ENCODE data around the gene SPOCK2.

SPOCK2 gene

GRCh38 chr10:72104472-72105097 lies 16.2 kb upstream of the SPOCK2 start:
- Histone ChIP-seq H3K9me2 (replicated peaks; ENCODE audit: insufficient read depth, low read length) (no peaks in the 10 kb centered on the region), H3K79me2 (ENCODE audit: insufficient read depth, low read length) (no peaks in the 10 kb centered on the region), H4K20me1 (ENCODE audit: low read depth, low read length) (no peaks in the 10 kb centered on the region), H3K9me3 (ENCODE audit: insufficient read depth, low read length) (no peaks in the 10 kb centered on the region), H3K9ac (ENCODE audit: low read length) (no peak overlapping the region), H3K36me3 (ENCODE audit: low read length) (no peaks in the 10 kb centered on the region), H3K4me2 (ENCODE audit: low read depth, low read length, poor library complexity, severe bottlenecking) (no peak overlapping the region), H2AFZ (ENCODE audit: low read depth, low read length, severe bottlenecking) (no peak overlapping the region), H3K4me3 (ENCODE audit: insufficient read depth, low read length, poor library complexity, severe bottlenecking) (no peak overlapping the region), H3K27me3 (ENCODE audit: low read length) (no peaks in the 10 kb centered on the region), H3F3A (ENCODE audit: insufficient read depth) (no peaks in the 10 kb centered on the region), H3K27ac (ENCODE audit: low read depth, low read length) (no peak overlapping the region)
- TF ChIP-seq, protein P1, sequence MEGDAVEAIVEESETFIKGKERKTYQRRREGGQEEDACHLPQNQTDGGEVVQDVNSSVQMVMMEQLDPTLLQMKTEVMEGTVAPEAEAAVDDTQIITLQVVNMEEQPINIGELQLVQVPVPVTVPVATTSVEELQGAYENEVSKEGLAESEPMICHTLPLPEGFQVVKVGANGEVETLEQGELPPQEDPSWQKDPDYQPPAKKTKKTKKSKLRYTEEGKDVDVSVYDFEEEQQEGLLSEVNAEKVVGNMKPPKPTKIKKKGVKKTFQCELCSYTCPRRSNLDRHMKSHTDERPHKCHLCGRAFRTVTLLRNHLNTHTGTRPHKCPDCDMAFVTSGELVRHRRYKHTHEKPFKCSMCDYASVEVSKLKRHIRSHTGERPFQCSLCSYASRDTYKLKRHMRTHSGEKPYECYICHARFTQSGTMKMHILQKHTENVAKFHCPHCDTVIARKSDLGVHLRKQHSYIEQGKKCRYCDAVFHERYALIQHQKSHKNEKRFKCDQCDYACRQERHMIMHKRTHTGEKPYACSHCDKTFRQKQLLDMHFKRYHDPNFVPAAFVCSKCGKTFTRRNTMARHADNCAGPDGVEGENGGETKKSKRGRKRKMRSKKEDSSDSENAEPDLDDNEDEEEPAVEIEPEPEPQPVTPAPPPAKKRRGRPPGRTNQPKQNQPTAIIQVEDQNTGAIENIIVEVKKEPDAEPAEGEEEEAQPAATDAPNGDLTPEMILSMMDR (IDR thresholded peaks at IDR 0.05; ENCODE audit: insufficient read depth, low read length, poor library complexity, severe bottlenecking) = no peak
- no peak for TF ChIP-seq EZH2phosphoT487 (conservative IDR thresholded peaks at IDR 0.05; ENCODE audit: low read length)

DNA sequence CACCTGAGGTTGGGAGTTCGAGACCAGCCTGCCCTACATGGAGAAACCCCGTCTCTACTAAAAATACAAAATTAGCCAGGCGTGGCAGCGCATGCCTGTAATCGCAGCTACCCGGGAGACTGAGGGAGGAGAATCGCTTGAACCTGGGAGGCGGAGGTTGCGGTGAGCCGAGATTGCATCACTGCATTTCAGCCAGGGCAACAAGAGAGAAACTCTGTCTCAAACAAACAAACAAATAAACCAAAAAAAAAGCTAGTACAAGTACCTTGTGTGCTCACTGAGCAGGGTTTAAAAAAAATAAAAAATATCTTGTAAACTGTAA lies 11.2 kb upstream of the SPOCK2 start:
- no peak overlapping the region for H3K9ac ChIP-seq (ENCODE audit: low read length)
- no peak for TF ChIP-seq EZH2phosphoT487 (conservative IDR thresholded peaks at IDR 0.05; ENCODE audit: low read length)
- TF ChIP-seq, protein P1 (IDR thresholded peaks at IDR 0.05; ENCODE audit: insufficient read depth, low read length, poor library complexity, severe bottlenecking) = no peak
- H3K9me2 ChIP-seq (replicated peaks; ENCODE audit: insufficient read depth, low read length) = no peaks in the 10 kb centered on the region
- H4K20me1 ChIP-seq (ENCODE audit: low read depth, low read length) = no peaks in the 10 kb centered on the region
- no peaks in the 10 kb centered on the region for H3K79me2 ChIP-seq (ENCODE audit: insufficient read depth, low read length)
- H3K9me3 ChIP-seq (ENCODE audit: insufficient read depth, low read length) = no peaks in the 10 kb centered on the region
- H3K27ac ChIP-seq (ENCODE audit: low read depth, low read length) = no peak overlapping the region
- H3K4me3 ChIP-seq (ENCODE audit: insufficient read depth, low read length, poor library complexity, severe bottlenecking) = no peak overlapping the region
- H3F3A ChIP-seq (ENCODE audit: insufficient read depth) = no peaks in the 10 kb centered on the region
- no peak overlapping the region for H3K4me2 ChIP-seq (ENCODE audit: low read depth, low read length, poor library complexity, severe bottlenecking)
- H3K36me3 ChIP-seq (ENCODE audit: low read length) = no peaks in the 10 kb centered on the region; the same call in 1 of the 2 replicates
- H3K27me3 ChIP-seq (ENCODE audit: low read length) = no peaks in the 10 kb centered on the region
- H2AFZ ChIP-seq (ENCODE audit: low read depth, low read length, severe bottlenecking) = no peak overlapping the region

DNA sequence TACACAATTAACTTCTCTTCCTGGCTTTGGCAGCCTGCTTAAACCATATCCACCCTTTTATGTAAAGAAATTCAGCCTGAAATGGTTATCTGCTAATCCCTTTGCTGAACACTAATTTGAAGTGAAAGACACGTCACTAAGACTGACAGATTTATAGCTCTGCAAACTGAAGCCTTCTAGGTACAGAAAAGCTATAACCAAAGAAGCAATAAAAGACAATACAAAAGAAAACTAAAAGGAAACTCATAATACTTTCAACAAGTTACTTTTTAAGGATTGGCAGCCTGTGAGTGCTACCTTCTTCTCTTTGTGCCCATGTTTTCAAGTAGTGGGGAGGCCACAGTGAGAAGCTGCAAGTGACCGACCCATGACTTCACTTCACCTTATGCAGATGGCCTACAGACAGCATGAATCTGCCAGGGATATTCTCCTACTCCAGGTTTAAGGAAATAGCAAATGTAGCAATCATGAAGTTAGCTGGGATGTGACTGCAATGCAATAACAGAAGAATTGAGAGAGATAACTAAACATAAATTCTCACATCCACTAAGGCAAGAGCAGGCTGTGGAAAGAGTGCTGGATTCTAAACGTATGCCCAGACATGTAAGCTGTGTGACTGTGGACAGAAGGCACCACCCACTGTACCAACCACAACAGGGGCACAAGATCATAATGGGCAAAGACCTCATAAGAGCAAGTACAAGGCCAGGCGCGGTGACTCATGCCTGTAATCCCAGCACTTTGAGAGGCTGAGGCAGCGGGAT lies 10.7 kb upstream of the SPOCK2 start:
- Histone ChIP-seq H3K9me3 (ENCODE audit: insufficient read depth, low read length) (no peaks in the 10 kb centered on the region), H3F3A (ENCODE audit: insufficient read depth) (no peaks in the 10 kb centered on the region), H3K36me3 (ENCODE audit: low read length) (no peaks in the 10 kb centered on the region; the same call in 1 of the 2 replicates), H3K9ac (ENCODE audit: low read length) (no peak overlapping the region), H3K4me2 (ENCODE audit: low read depth, low read length, poor library complexity, severe bottlenecking) (no peak overlapping the region), H3K4me3 (ENCODE audit: insufficient read depth, low read length, poor library complexity, severe bottlenecking) (no peak overlapping the region), H3K9me2 (replicated peaks; ENCODE audit: insufficient read depth, low read length) (no peaks in the 10 kb centered on the region), H4K20me1 (ENCODE audit: low read depth, low read length) (no peaks in the 10 kb centered on the region), H2AFZ (ENCODE audit: low read depth, low read length, severe bottlenecking) (no peak overlapping the region), H3K27me3 (ENCODE audit: low read length) (no peaks in the 10 kb centered on the region), H3K27ac (ENCODE audit: low read depth, low read length) (no peak overlapping the region), H3K79me2 (ENCODE audit: insufficient read depth, low read length) (no peaks in the 10 kb centered on the region)
- TF ChIP-seq, protein P1 (IDR thresholded peaks at IDR 0.05; ENCODE audit: insufficient read depth, low read length, poor library complexity, severe bottlenecking) = no peak
- TF ChIP-seq EZH2phosphoT487 (conservative IDR thresholded peaks at IDR 0.05; ENCODE audit: low read length) = no peak
